Gastroesophageal sphincter (tissue), 3 donors: Measurements from ENCODE around the gene IQGAP3.

ENCODE experiments used
- CTCF ChIP-seq, 4 experiments: fragments of 200-600 bp in 2 of 4; fragments of 450-650 bp in 2 of 4; sonication (generic) in 1 of 4; IDR thresholded peaks; one replicate each; pipeline ENCODE4 v1.5.1; 2017 to 2019; ENCODE audit warnings: antibody characterized with exemption in 4 of 4, mild to moderate bottlenecking in 2 of 4, moderate library complexity in 2 of 4
- POLR2A ChIP-seq, 2 donors: fragments of 450-650 bp; IDR thresholded peaks; one replicate each; pipeline ENCODE4 v1.6.1; 2017; ENCODE audit warnings: antibody characterized with exemption in 2 of 2, mild to moderate bottlenecking in 2 of 2, moderate library complexity in 1 of 2

GRCh38 chr1:156540955-156541354 lies 31.4 kb downstream of the IQGAP3 start:
- TF ChIP-seq CTCF (IDR thresholded peaks at IDR 0.05), result no peak
- TF ChIP-seq POLR2A (IDR thresholded peaks at IDR 0.05), result no peak
